GM23248 (cell line): ENCODE measurements around the gene ABLIM2.

Experiments used
- EZH2 ChIP-seq: fragments of 200-600 bp; sonication (generic); IDR thresholded peaks from 2 replicates; pipeline ENCODE4 v1.6.1; 2018; ENCODE audit warnings: antibody characterized with exemption, mild to moderate bottlenecking; ENCODE audit not compliant: insufficient read depth, poor library complexity, severe bottlenecking
- EZH2phosphoT487 ChIP-seq: fragments of 200-600 bp; sonication (generic); IDR thresholded peaks from 2 replicates; pipeline ENCODE4 v1.6.1; 2018; ENCODE audit warnings: antibody characterized with exemption, moderate library complexity, mild to moderate bottlenecking, low read depth; ENCODE audit not compliant: insufficient read depth

- TF ChIP-seq EZH2 = no peak
- no peak for TF ChIP-seq EZH2phosphoT487
These were observed 2.8 kb downstream of the ABLIM2 start for GRCh38 chr4:8155660-8156421.
